ENCODE measurements around the gene SASH3. TPM values are rescaled to one million over a fixed set of nuclear protein-coding genes. Genes with fewer than 3 reads are reported as not detected.

Gene SASH3
- total RNA-seq, 1 donor from 2014 or later: 14.0 TPM

DNA sequence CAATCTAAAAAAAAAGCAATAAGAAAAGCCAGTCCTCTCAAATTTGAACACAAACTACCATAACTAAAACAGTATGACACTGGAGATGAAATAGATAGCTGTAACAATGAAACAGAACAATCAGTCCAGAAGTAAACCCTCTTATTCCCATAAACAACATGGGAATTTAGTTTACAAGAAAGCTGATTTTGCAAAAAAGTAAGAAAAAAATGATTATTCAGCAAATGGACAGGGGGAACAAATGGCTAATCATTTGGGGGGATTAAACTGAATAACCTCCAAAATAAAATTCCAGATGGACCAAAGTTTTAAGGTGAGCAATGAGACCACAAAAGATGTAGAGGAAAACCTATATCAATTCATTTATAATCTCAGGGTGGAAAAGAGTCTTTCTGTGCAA, 16.1 kb upstream of the SASH3 start:
- intact Hi-C loops (cut with DNase I): no loop called here
- no peaks in the 10 kb centered on the region for H3K27me3 ChIP-seq
- no peak overlapping the region for H3K27ac ChIP-seq
- DNase-seq (ENCODE audit: extremely low spot score in 2 of 2): no peak
- no peak overlapping the region for H3K4me3 ChIP-seq
- no peaks in the 10 kb centered on the region for H3K4me1 ChIP-seq
- no peaks in the 10 kb centered on the region for H3K9me3 ChIP-seq
- no peaks in the 10 kb centered on the region for H3K36me3 ChIP-seq
- TF ChIP-seq, protein P1, sequence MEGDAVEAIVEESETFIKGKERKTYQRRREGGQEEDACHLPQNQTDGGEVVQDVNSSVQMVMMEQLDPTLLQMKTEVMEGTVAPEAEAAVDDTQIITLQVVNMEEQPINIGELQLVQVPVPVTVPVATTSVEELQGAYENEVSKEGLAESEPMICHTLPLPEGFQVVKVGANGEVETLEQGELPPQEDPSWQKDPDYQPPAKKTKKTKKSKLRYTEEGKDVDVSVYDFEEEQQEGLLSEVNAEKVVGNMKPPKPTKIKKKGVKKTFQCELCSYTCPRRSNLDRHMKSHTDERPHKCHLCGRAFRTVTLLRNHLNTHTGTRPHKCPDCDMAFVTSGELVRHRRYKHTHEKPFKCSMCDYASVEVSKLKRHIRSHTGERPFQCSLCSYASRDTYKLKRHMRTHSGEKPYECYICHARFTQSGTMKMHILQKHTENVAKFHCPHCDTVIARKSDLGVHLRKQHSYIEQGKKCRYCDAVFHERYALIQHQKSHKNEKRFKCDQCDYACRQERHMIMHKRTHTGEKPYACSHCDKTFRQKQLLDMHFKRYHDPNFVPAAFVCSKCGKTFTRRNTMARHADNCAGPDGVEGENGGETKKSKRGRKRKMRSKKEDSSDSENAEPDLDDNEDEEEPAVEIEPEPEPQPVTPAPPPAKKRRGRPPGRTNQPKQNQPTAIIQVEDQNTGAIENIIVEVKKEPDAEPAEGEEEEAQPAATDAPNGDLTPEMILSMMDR (IDR thresholded peaks at IDR 0.05): no peak
- TF ChIP-seq POLR2A (IDR thresholded peaks at IDR 0.05) (no peak), POLR2AphosphoS5 (IDR thresholded peaks at IDR 0.05; ENCODE audit: insufficient read depth in 1 of 2, low read depth in 1 of 2) (no peak)

DNA sequence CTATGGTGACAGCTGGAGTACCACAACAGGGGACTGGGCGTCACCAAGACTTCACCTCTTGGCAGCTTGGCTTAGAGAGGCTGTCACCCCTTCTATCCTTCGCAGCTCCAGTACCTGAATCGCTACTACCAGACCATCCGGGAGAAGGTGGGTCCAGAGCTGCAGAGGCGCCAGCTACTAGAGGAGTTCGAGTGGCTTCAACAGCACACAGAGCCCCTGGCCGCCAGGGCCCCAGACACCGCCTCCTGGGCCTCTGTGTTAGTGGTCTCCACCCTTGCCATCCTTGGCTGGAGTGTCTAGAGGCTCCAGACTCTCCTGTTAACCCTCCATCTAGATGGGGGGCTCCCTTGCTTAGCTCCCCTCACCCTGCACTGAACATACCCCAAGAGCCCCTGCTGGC, 11.6 kb upstream of the SASH3 start:
- no peak overlapping the region for H3K4me3 ChIP-seq
- TF ChIP-seq, protein P1 (IDR thresholded peaks at IDR 0.05): no peak
- TF ChIP-seq POLR2A (IDR thresholded peaks at IDR 0.05) (no peak), POLR2AphosphoS5 (IDR thresholded peaks at IDR 0.05; ENCODE audit: insufficient read depth in 1 of 2, low read depth in 1 of 2) (no peak)

DNA sequence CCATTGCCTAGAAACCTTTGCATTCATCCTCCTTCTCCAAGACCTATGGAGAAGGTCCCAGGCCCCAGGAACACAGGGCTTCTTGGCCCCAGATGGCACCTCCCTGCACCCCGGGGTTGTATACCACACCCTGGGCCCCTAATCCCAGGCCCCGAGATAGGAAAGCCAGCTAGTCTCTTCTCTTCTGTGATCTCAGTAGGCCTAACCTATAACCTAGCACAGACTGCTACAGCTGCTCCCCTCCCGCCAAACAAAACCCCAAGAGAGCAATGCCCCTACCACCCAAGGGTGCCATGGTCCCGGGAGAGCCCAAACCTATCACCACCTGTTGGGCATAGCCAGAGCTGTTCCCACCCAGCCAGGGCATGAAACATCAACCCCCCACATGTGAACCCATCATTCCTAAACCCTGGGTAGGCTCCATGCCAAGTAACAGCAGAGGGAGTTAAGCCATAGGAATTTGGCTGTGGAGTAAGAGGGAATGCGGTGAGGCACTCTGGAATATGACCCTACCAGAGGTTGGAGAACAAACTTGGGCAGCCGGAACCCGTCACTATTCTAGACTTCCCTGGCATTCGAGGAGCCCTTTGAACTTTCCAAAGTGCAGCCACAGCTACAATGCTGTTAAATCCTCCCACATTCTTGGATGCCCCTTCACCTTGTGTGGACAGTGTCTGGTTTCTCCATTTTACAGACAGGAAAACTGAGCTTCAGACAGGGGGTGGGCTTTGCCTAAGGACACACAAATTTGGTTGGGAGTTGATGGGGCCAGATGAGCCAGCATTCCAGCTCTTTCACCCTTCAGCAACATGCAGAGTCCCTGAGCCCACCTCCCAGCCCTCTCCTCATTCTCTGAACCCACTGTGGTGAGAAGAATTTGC, 10.9 kb upstream of the SASH3 start:
- no peak overlapping the region for H3K27ac ChIP-seq
- no peak for DNase-seq (ENCODE audit: extremely low spot score in 2 of 2)

More for the DNA sequence above, 11.6 kb upstream of the SASH3 start:
- Histone ChIP-seq H3K9me3 (no peaks in the 10 kb centered on the region), H3K4me1 (no peaks in the 10 kb centered on the region), H3K36me3 (no peaks in the 10 kb centered on the region), H3K27ac (no peak overlapping the region), H3K27me3 (no peaks in the 10 kb centered on the region)
- DNase-seq (ENCODE audit: extremely low spot score in 2 of 2): no peak
- intact Hi-C loops (cut with DNase I): no loop called here

DNA sequence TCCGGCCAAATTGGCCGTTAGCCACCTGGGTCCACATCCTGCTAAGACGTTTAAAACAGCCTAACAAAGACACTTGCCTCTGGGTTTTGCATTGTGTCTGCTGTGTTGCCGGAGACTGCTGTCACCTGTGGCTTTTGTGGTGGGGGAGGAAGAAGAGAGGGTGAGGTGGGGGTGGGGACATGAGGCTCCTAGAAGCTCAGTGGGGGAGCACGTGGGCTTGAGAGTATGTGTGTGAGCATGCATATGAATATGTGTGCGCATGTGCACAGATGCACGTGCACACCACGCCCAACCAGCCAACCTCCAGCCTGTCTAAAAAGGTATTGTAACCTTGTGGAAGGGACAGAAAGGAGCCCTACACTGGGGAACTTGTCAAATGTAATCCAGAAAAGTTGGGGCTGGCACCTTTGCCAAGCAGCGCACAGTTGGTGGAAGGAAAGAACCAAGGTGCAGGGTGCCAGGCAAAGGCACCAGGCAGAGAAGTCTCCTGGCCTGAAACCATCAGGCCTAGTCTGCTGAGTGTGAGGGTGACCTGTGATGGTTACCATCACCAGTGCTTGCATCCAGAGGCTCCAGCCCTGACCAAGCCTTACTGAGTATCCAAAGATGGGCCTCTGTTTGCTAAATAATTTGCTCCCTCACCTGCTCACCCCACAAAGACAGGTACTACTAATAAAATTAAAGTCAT, 10.1 kb upstream of the SASH3 start:
- no peaks in the 10 kb centered on the region for H3K9me3 ChIP-seq
- no peak overlapping the region for H3K27ac ChIP-seq
- H3K4me3 ChIP-seq: no peak overlapping the region
- intact Hi-C loops (cut with DNase I): no loop called here
- DNase-seq (ENCODE audit: extremely low spot score in 2 of 2): no peak
- H3K27me3 ChIP-seq: no peaks in the 10 kb centered on the region
- no peaks in the 10 kb centered on the region for H3K4me1 ChIP-seq
- no peaks in the 10 kb centered on the region for H3K36me3 ChIP-seq
- TF ChIP-seq POLR2AphosphoS5 (IDR thresholded peaks at IDR 0.05; ENCODE audit: insufficient read depth in 1 of 2, low read depth in 1 of 2) (no peak), POLR2A (IDR thresholded peaks at IDR 0.05) (no peak)
- TF ChIP-seq, protein P1 (IDR thresholded peaks at IDR 0.05): no peak

More for the DNA sequence above, 10.9 kb upstream of the SASH3 start:
- Histone ChIP-seq H3K36me3 (no peaks in the 10 kb centered on the region), H3K27me3 (no peaks in the 10 kb centered on the region), H3K4me1 (no peaks in the 10 kb centered on the region), H3K4me3 (no peak overlapping the region), H3K9me3 (no peaks in the 10 kb centered on the region)
- TF ChIP-seq, protein P1 (IDR thresholded peaks at IDR 0.05): no peak
- TF ChIP-seq POLR2A (IDR thresholded peaks at IDR 0.05) (no peak), POLR2AphosphoS5 (IDR thresholded peaks at IDR 0.05; ENCODE audit: insufficient read depth in 1 of 2, low read depth in 1 of 2) (no peak)
- intact Hi-C loops (cut with DNase I): no loop called here

All from vagina (tissue), 2 donors.